Stromal cell of bone marrow (primary cell): ENCODE data around the gene ETFBKMT.
"Not testable (repeated sequence)": the region's sequence is repeated elsewhere in the genome, so short reads cannot be mapped to it uniquely, and the experiment has no call there.

Source experiments
- DNase-seq: peaks from one replicate; pipeline ENCODE4 v3.0.0-alpha.2; 2012; ENCODE audit warnings: low read depth

The ETFBKMT gene

DNA sequence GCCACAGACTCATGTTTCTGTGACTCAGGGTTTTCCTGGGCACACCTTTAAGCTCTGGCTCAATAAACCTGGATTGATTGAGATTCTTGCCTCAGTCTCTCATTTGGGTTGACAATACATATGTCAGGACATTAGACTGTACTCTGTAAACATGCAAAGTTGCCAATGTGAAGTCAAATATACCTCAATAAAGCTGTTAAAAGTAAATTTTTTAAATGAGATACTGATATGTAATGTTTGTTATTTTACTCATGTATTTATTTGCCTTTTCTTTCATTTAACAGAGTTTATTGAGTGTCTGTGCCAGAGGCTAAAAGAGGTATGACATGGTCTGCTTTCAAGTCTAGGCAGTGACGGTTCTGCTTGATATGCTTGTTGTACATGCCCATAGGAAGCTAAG is 3.7 kb upstream of the ETFBKMT start:
- DNase-seq = no peak

DNA sequence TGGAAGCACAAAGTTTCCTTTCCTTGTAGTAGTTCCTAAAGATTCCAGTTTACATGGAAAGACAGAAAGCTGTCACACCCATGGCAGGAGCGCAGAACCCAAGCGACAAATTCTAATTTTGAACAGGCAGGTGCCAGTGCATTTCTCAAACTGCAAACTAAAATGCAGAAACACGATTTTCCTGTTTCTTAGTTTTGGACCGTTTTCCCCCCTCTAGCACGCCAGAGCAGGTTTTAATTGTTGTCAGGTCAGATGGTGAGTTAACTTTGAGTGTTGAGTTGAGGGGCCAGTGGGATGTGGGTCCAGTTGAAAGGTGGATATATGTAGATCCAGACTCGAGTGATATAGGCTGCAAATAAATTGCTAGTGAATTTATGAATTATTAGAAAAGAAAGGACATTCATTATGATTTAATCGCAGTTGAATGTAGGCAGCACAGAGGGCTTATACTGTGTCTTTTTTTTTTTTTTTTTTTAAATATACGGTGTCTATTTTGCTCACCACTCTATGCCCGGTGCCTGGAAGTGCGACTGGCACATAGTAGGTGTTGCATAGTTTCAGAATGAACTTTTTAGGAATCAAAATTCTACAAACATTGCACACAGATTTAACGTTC is 909 bp upstream of the ETFBKMT start:
- no peak for DNase-seq

DNA sequence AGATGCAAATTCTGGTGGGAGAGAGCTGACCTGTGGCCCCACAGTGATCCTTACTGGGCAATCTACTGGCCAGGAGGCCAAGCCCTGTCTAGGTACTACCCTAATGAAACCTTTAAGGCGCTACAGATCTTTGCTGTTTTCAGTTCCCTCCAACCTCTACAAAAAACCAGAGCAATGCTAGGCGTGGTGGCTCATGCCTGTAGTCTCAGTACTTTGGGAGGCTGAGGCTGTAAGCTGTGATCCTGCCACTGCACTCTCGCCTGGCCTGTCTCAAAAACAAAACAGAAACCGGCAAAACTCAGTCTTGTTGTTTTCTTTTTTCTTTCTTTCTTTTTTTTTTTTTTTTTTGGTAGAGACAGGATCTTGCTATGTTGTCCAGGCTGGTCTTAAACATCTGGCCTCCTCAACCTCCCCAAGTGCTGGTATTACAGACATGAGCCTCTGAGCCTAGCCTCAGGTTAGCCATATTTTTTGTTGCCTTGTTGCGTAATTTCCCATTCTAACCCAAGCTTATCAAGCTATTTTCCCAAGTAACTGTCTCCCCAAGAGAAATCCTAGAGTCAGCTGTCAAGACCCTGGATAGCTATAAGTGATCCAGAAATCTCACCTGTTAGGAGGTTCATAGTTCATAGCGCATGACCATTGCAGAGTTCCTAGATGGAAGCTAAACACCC is 2.8 kb downstream of the ETFBKMT start:
- DNase-seq = no peak

DNA sequence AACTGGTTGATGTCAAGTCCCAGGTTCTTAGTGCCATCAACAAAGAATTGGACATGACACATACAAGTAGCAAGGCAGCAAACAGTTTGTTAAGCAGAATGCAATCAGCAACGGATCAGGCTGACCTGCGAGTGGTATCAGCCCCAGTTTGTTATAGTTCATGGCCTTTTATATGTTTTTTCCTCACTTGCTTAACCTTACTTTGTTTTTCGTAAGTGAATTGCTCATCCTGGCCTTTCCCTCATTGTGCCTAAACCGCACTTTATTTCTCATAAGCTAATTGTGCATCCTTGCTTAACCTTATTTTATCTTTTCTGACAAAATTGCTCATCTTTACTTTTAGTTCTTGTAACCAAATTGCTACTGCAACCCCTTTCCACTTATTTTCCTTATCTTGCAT is 4.1 kb downstream of the ETFBKMT start:
- DNase-seq = no peak

DNA sequence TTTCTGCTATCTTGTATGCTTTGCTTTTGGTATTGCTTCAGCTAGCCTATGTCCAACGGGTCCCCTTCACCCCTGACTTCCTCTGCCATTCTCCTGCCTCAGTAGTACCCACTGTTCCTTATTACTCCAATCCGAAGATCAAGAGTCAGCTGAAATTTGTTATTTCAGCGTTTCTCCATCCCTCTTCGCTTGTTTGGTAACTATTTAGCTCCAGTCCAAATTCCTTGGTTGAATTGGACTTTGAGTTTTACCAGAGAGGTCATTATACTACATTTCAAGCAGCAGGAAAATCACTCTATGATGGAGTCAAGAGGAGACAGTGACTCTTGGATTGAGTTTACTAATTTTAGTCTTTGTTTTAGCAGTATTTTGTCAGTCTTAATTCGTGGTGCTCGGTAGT is 4.5 kb downstream of the ETFBKMT start:
- DNase-seq = no peak

DNA sequence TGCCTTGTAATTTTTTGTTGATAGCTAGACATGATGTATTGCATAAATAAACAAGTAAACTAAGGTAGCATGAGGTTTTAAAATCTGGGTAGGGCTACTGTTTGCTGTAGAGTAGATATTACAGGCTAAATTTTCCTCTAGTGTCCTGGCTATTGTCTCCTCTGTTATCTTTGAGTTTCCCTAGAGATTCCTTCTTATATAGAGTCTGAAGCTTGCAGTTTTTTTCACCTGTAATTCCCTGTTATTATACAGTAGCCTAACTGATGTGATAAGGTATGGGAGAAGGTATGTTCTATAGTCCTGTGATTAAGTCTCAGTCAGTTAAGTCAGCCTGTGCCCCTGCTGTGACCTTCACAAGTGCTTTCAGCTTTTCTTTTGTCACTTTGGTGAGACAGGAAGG is 9.5 kb downstream of the ETFBKMT start:
- DNase-seq = no peak

DNA sequence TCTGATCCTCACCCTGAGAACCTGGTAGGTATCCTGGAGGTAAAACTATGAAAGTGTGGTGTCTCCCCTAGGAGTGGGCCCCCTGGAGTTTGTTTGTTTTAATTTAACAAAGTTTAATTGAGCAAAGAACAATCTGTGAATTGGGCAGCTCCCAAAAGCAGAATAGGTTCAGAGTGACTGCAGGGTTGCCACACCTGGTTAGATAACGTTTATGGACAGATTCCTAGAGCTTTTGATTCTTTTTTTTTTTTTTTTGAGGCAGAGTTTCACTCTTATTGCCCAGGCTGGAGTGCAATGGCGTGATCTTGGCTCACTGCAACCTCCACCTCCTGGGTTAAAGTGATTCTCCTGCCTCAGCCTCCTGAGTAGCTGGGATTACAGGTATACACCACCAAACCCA is 10.1 kb downstream of the ETFBKMT start:
- DNase-seq = not testable (repeated sequence)

DNA sequence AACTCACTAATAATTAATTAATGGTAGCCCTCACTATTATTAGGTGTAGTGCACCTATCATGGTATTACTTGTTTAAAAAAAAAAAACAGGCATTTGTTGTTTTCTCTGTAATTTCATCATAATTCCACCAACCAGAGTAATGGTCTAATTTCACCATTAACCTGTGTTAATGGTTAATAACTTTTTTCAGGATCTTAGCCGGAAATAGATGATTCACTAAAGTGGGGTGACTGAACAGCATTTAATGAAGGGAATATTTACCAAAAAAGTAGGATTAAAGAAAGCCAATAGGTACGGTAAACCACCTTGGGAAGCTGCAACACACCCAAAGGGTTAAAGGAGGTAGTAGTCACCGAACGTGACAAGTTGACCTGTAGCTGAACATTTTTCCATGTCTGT is 13.0 kb downstream of the ETFBKMT start:
- DNase-seq = no peak

DNA sequence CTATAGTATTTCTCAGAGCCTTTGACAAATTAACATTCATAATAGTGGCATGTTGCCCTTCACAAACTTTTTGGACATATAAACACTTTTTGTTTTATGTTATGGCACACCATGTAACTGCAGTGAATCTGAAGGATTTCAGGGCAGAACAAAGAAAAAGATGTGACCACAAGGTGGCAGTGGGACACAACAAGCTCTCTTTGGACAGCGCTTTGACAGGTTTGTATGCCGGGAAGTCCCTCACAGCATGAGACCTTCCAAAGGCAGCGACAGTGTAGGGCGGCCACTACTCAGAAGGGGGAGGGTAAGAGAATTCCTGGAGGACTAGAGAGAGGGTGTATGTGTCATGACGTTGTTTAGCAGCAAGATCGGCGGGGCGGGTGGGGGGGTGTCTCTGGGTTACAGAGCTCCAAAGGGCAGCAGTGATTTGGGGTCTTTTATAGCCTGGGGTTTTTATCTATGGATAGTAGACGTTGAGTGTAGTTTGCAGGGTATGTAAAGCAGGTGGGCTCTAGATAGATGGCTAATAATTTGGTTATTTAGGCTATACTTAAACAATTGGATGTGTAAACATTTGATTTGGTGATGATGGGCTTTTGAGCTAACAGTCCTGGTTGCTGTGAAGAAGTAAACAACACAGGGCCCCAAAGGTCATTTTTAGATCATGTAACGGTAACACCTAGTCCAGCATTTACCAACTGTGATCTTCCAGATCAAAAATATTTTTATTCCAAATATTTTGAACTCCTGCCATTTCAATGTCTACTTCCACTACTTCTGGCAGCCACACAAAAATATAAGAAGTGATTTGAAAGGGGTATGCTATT is 22.9 kb downstream of the ETFBKMT start:
- DNase-seq = peak; percentile 34

DNA sequence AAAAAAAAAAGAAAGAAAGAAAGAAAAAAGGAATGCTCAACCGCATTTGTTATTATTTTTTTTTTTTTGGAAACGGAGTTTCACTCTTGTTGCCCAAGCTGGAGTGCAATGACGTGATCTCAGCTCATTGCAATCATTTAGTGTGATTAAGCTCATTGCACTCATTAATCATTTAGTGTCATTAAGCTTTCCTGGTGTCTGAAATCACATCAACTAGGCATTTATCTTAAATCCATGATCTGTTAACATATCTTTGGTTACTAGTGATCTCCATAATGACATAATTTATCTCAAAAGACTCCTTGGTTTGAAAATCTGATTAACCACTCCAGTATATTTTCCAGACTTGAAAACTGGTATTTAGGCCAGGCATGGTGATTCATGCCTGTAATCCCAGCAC is 26.3 kb downstream of the ETFBKMT start:
- no peak for DNase-seq

DNA sequence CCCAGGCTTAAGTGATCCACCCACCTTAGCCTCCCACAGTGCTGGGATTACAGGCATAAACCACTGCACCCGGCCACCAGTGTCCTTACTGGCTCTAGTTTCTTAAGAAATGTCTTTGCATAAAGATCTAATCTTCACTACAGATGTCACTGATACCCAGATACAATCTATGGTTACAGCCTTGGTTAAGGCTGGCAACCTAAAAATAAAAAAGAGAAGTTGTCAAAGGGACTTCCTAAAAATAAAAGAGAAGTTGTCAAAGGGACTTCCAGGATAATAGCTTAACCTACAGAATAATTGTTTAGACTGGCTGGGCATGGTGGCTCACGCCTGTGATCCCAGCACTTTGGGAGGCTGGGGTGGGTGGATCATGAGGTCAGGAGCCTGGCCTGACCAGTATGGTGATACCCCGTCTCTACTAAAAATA is 27.6 kb downstream of the ETFBKMT start:
- no peak for DNase-seq

DNA sequence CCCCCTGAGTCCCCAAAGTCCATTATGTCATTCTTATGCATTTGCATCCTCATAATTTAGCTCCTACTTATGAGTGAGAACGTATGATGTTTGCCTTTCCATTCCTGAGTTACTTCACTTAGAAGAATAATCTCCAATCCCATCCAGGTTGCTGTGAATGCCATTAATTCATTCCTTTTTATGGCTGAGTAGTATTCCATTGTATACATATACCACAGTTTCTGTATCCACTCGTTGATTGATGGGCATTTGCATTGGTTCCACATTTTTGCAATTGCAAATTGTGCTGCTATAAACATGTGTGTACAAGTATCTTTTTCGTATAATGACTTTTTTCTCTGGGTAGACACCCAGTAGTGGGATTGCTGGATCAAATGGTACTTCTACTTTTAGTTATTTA is 30.4 kb downstream of the ETFBKMT start:
- DNase-seq = not testable (repeated sequence)

DNA sequence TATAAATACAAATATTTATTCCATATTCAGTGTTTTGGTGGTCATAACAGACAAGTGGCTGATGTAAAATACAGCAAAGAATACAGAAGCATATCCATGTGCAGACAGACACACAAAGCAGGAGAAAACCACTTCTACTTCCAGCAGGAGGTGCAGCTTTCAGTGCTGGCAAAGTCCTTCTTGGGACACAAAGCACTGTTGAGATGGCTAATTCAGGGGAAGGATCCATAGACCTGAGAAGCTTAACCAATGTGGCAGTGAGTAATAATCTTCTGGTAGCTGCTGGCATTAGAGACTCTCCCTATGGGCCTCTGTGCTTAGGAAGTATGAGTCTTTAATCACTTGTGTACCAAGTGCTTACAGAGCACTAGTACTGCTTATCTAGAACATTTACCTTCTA is 42.6 kb downstream of the ETFBKMT start:
- DNase-seq = peak; percentile 58

DNA sequence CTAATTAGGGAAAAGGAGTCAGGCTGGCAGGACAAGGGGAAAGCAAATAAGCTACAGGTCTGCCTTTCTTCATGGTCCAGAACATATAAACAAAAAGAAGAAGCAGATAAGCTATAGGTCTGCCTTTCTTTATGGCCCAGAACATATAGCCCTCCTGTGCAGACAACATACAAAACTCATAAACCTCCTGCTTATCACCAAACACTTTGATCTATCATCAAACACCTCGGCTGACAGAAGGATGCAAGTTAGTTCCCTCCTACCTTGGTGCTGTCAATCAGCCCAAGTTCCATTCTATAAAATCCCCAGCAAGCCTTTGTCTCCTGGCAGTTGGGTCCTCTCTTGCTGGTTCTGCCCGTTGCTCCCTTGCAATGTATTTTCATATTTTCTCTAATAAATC is 46.1 kb downstream of the ETFBKMT start:
- DNase-seq = no peak

DNA sequence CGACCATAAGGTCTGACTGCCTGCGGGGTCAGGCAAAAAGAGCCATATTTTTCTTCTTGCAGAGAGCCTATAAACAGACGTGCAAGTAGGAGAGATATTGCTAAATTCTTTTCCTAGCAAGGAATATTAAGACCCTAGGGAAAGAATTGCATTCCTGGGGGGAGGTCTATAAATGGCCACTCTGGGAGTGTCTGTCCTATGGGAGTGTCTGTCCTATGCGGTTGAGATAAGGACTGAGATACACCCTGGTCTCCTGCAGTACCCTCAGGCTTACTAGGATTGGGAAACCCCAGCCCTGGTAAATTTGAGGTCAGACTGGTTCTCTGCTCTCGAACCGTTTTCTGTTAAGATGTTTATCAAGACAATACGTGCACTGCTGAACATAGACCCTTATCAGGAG is 48.6 kb downstream of the ETFBKMT start:
- not testable (repeated sequence) for DNase-seq

DNA sequence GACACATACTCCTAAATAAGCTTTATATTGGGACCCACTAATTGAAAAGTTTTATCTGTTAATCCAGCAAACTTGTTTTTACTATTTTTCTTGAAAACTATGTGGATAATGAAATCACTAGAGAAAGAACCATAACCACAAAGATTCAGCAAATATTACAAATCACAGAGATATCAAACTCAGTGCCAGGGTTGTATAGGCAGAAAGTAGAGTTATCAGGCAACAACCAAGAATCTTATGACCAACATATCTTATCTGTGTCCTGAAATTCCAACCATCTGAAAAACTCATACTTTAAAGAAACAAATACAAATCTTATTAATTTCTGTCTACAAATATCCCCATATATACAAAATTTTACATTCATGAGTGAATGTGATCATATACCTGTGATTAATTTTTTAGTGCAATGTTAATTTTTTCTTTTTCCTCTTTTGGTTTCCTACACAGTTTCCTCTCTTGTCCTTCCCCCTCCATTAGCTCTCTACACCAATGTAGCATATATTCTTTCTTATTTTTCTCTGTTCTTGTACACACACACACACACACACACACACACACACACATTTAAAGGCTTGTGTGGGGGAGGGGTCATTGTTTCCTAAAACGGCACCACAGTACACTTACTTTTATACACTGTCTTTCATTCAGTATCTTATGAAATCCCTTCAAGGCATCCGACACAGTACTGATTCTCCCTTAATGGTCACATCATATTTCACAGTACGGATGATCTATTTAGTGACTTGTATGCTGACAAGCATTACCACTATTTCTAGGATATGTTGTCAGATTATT is 50.7 kb downstream of the ETFBKMT start:
- no peak for DNase-seq

DNA sequence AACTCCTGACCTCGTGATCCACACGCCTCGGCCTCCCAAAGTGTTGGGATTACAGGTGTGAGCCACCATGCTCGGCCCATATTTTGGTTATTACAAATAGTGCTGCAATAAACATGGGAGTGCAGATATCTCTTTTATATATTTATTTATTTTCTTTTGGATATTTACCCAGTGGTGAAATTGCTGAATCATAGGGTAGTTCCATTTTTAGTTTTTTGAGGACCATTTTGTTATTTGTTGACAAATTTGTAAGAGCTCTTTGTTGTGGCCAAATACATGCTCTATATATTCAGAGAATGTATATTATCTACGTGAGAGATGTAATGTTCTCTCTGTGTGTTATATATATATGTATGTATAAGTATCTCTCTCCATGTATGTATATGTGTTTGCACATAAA is 53.4 kb downstream of the ETFBKMT start:
- DNase-seq = no peak

DNA sequence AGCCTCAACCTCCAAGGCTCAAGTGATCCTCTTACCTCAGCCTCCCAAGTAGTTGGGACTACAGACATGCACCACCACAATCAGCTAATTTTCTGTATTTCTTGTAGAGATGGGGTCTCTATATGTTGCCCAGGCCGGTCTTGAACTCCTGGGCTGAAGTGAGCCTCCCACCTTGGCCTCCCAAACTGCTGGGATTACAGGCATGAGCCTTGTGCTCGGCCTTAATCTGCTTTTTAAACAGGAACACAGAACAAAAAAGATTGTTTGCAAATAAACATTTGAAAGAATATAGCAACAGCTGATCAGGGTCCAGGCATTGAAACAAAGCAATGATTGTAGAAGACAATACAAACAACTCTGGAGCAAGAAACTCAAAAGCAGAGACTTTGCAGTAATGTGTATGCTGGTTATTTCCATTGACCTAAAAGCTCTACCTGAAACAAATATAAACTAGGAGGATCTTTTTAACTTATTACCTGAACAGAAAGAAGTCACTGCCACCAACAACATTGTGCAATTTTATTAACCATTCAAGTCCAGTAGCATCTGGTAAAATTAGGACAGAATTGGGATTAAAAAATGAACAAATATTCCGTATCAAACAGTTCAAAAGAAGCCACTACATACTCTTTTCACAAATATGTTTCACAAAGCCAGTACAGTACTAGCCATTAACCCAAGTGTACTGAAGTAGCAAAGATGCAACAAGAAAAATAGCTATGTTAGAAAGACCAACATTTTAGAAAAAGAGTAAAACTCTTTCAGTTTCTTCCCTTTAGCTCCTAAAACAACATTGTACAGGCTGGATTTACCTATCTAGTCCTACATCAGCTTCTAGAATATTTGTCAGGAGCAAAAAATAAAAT is 55.2 kb downstream of the ETFBKMT start:
- DNase-seq = no peak

DNA sequence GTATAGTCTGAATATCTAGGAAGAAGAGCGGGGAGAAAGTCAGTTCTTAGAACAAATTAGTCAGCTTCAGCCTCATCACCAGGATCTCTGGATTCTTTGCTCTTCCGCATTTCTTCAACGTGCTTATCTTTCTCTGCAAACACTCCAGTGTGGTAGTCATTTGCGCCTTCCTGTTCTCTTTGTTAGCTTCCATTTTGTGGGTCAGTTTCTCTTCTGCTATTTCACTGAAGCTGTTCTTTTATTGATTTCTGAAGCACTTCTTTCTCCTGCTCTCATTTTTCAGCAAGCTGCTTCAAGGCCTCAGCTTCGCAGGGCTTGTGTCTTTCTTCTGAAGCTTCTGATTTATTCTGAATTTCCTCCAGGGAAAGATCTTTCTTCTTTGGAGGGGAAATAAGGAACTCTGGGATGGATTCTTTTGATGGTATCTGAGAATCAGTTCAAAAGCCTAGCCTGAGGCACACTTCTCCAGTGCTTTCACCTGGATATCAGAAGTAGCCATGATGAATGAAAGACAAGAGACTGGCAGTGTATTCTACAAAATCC is 55.9 kb downstream of the ETFBKMT start:
- no peak for DNase-seq

DNA sequence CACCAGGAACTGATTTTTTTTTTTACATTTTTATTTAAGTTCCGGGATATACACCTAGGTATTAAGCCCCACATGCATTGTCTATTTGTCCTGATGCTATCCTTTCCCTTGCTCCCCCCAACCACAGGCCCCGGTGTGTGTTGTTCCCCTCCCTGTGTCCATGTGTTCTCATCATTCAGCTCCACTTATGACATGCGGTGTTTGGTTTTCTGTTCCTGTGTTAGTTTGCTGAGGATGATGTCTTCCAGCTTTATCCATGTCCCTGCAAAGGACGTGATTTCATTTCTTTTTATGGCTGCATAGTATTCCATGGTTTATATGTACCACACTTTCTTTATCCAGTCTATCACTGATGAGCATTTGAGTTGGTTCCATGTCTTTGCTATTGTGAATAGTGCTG is 57.5 kb downstream of the ETFBKMT start:
- not testable (repeated sequence) for DNase-seq

DNA sequence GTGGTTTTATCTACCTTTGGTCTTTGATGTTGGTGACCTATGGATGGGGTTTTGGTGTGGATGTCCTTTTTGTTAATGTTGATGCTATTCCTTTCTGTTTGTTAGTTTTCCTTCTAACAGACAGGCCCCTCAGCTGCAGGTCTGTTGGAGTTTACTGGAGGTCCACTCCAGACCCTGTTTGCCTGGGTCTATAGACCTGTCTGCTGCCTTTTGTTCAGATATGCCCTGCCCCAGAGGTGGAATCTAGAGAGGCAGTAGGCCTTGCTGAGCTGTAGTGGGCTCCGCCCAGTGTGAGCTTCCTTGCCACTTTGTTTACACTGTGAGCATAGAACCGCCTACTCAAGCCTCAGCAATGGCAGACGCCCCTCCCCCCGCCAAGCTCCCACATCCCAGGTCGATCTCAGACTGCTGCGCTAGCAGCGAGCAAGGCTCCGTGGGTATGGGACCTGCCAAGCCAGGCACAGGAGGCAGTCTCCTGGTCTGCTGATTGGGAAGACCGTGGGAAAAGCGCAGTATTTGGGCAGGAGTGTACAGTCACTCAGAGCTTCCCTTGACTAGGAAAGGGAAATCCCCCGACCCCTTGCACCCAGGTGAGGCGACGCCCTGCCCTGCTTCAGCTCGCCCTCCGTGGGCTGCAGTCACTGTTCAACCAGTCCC is 59.2 kb downstream of the ETFBKMT start:
- DNase-seq = not testable (repeated sequence)
